Measurements from ENCODE around the gene LAX1.
"Not testable (repeated sequence)": the region's sequence is repeated elsewhere in the genome, so short reads cannot be mapped to it uniquely, and the experiment has no call there.

LAX1 gene

GRCh38 chr1:203769505-203770343 lies 4.7 kb downstream of the LAX1 start:
- no peak for DNase-seq

DNA sequence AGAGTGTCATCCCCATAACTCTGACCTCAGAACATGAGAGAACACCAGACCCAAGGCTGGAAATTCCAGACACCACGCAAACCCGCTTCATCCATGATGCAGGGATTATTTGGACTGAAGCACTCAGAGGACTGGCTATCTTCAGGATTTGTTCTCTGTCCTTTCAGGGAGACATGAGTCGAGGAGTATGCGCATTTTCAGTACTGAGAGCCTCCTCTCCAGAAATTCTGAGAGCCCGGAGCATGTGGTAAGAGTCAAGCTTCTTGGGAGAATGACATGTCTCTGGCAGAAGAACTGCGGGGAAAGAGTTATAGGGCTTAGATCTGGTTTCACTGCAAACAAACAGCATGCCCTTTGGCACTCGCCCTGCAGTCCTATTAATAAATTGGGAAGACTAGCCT lies 6.9 kb downstream of the LAX1 start:
- no peak for DNase-seq

DNA sequence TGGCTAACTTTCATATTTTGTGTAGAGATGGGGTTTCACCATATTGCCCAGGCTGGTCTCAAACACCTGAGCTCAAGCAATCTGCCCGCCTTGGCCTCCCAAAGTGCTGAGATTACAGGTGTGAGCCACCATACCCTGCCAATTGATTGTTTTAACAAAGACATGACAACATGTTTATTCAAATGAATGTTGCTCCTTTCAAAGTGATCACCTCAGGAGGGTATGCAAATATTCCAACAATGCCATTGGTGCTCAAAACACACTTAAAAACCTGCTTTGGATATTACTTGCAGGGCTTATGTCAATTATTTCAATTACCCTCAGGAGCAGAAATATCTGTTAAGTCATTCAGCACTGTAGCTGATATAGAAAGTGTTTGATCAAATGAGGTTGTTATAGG lies 7.9 kb downstream of the LAX1 start:
- DNase-seq, result no peak

- DNase-seq, result no peak
Measured at GRCh38 chr1:203776636-203777035, 11.7 kb downstream of the LAX1 start.

DNA sequence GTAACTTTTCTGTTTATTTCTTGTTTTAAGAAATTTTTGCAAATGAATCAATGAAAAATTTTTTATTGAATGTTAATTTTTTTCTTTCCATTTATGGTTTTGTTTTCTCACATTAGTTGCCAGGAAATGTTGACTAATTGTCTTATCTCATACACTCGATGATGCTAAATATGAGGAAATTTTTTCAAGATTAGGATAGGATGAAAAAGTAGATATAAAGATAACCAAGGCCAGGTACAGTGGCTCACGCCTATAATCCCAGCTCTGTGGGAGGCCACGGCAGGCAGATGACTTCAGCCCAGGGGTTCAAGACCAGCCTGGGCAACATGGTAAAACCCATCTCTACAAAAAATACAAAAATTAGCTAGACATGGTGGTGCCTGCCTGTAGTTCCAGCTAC lies 12.6 kb downstream of the LAX1 start:
- no peak for DNase-seq

DNA sequence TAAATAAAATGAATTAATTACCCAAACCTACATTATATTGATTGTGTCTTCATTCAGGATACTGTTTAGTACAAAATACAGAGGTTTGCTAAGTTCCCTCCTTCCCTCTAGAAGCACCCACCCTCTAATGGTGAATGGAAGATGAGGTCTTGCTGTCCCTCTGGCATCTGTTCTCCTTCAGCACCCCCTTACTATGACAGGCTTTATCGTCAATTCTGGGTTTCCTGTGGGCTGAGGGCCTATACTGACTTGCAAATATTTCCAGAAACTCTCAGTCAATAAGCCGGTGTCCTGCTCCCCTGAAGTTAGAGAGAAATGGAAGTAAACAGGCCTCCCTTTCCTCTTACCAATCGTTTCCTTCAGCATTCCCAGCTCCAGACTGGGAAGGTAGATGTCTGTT lies 13.2 kb downstream of the LAX1 start:
- no peak for DNase-seq

DNA sequence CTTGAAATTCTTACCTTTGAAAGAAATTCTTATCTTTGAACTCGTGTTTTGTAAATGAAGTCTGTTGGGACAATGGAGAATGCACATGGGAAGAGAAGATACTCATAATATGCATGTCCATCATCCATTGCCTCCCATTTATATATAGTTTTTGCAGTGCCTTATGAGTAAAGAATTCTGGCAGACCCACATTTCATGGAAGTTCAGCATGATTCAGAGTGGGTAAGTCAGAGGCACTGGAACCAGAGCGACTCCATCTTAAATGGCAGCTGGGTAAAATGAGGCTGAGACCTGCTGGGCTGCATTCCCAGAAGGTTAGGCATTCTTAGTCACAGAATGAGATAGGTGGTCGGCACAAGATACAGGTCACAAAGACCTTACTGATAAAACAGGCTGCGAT lies 13.8 kb downstream of the LAX1 start:
- DNase-seq, result no peak

DNA sequence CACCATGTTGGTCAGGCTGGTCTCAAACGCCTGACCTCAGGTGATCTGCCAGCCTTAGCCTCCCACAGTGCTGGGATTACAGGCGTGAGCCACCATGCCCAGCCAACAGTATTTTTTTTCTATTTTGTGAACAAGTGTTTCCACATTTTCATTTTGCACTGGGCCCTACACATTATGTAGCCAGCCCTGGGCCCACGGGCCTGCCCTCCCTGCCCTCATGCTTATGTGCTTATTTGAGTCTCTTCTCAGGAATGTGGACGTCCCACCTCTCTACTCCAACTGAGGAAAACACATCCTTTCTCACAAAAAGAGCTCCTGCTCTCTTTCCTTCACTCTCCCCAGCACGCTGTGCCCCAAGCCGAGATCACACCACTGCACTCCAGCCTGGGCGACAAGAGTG lies 17.0 kb downstream of the LAX1 start:
- no peak for DNase-seq

DNA sequence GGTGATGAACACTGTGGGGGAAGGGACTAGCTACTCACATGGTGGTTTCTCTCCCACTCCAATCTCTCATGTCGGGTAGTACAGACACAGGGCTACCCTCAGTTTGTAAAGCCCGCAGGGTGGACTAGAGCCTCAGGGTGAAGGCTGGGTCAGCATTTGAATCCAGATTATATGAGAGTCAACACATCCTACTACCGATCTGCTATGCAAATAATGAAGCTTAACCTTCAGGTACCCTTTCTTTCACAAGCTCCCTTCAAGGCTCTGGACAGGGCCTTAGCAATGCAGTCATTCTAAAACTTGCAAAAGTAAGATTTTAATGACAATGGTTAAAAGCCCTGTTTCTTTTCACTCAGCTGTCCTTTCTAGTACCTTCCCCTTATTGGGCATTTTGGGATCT lies 25.0 kb downstream of the LAX1 start:
- DNase-seq, result no peak

- DNase-seq, result no peak
Measured at GRCh38 chr1:203791498-203791897, 26.5 kb downstream of the LAX1 start.

DNA sequence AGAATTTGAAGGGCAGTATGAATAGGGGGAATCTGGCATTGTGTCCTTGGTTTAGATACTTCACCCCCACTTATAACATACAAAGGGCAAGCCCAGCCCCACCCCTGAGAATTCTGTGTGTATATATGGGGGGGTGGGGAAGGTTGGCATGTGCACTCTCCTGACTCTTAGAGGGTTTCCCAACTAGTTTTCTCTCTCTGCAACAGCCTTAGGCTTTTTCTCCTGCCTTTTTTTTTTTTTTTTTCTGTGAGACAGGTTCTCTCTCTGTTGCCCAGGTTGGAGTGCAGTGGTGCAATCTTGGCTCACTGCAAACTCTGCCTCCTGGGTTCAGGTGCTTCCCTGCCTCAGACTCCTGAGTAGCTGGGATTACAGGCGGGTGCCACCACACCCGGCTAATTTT lies 27.5 kb downstream of the LAX1 start:
- DNase-seq, result no peak

DNA sequence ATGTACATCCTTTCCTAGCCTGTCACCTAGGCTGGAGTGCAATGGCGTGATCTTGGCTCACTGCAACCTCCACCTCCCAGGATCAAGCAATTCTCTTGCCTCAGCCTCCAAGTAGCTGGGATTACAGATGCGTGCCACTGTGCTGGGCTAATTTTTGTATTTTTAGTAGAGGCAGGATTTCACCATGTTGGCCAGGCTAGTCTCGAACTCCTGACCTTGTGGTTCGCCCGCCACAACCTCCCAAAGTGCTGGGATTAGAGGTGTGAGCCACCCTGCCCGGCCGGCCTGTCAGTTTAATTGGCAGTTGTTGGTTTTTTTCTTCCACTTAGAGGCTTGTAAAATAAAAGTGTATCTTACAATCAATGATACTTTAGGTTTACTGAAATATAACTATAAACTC lies 28.6 kb downstream of the LAX1 start:
- not testable (repeated sequence) for DNase-seq

DNA sequence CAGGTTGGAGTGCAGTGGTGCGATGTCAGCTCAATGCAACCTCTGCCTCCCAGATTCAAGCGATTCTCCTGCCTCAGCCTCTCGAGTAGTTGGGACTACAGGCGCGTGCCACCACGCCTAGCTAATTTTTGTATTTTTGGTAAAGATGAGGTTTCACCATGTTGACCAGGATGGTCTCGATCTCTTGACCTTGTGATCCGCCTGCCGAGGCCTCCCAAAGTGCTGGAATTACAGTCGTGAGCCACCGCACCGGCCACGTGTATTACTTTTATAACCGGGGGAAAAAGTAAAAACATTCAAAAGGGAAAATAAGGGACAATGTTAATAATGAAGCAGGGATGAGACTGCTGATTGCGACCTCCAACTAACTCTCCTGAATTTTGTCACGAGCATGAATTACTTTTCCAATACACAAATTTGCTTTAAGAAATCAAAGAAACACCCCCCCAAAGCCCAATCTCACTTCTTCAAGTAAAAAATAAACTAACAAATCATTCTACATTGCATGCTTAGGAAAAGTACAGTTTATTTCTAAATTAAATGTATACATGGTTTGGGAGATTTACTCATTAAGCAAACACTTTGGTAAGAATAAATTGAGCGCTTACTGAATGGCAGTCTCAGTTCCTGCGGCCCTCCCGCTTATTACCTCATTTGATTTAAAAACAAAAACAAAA lies 29.9 kb downstream of the LAX1 start:
- no peak for DNase-seq

- peak; percentile 97 for DNase-seq
Measured at GRCh38 chr1:203795441-203796235, 30.7 kb downstream of the LAX1 start, which contains the start of the genes ZBED6 and ZC3H11A. ZBED6 (plus strand) TSS chr1:203795623; CDS start chr1:203797523, 1,900 bp downstream. ZC3H11A (plus strand) TSS chr1:203795623; CDS start chr1:203817071, 21,448 bp downstream.

DNA sequence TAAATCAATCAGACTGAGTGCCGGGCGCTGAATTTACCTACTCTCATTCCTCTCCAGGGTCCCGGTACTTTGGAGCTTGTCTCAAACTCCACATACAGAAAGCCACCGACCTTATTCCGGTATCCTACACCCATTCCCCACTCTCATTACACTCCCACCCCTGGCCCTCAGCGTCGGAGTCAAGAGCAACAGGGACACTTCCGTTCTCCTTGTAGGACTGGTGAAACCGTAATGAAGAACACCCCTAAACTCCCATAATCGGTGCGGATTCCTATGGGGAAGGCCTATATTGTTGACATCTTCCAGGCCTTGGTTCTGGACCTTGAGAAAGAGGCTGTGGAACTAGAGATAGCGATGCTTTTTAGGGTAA lies 31.2 kb downstream of the LAX1 start:
- DNase-seq, result no peak

GRCh38 chr1:203797216-203797615 lies 32.2 kb downstream of the LAX1 start:
- no peak for DNase-seq

GRCh38 chr1:203797948-203798655 lies 33.1 kb downstream of the LAX1 start:
- no peak for DNase-seq

GRCh38 chr1:203799157-203799556 lies 34.2 kb downstream of the LAX1 start:
- DNase-seq, result no peak

- no peak for DNase-seq
Measured at GRCh38 chr1:203799971-203800370, 35.0 kb downstream of the LAX1 start.

DNA sequence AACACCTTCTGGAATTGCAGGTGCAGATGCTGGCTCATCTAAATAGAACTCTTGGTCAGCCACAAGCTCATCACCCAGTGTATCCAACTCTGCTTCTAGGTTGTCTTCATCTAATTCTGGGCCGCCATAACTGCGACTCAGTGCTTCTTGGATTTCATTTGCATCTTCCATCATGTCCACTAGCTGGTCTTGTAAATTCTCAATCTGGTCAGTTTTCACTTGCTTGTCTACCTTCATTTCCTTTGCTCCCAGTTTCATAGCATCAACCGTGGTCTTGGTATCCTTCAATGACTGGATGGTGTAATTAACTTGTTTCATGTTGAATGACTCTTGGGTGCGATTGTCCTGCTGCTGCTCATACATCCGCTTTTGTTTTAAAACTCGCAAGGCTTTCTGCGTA lies 40.7 kb downstream of the LAX1 start:
- no peak for DNase-seq

- no peak for DNase-seq
Measured at GRCh38 chr1:203807196-203807595, 42.2 kb downstream of the LAX1 start.

GRCh38 chr1:203813581-203814341 lies 48.8 kb downstream of the LAX1 start:
- DNase-seq, result no peak

Measured in activated CD4-positive, alpha-beta T cell treated with anti-CD3 and anti-CD28 coated beads for 1 hour (primary cell).